ENCODE data around the gene FNDC3B.

DNA sequence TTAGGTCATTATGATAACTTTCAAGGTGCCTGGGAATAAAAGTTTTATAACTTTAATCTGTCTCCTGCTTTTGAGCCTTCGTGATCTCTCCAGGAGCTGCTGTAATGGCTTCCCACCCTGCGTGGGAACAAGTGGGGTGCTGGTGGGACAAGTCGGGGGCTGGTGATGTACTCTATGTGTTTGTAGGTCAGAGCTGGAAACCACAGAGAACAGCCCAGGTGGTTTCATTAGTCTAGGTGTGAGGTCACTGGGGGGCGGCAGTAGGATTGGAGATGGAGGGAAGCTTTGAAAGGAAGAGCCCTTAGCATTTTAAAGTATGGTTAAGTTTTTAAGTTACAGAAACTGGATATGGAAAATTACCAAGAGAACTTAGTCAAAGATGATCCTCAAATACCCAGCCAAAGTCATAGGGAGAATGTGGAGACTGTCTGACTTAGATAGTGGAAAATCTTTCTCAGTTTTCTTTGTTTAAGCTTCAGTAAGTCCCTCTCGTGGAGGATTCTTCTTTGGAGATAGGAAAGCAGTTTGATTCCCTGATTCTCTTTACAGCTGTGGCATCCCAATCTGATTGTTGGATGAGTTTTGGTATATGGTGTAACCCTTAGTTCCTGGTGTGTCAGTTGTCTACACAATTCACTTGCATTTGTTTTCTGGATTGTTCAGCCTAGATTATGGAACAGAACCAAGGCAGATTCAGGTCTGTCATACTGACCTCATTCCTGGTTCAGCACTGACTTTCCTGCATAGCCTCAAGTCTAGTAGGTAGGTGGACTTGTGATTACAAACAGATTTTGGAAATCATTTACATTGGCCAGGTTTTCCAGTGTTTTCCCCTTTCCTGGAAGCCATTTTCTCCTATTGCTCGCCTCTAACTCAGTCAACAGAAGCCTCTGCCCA lies 115.6 kb downstream of the FNDC3B start:
- no peak for TF ChIP-seq POLR2A (IDR thresholded peaks at IDR 0.05)
- TF ChIP-seq, protein P1, sequence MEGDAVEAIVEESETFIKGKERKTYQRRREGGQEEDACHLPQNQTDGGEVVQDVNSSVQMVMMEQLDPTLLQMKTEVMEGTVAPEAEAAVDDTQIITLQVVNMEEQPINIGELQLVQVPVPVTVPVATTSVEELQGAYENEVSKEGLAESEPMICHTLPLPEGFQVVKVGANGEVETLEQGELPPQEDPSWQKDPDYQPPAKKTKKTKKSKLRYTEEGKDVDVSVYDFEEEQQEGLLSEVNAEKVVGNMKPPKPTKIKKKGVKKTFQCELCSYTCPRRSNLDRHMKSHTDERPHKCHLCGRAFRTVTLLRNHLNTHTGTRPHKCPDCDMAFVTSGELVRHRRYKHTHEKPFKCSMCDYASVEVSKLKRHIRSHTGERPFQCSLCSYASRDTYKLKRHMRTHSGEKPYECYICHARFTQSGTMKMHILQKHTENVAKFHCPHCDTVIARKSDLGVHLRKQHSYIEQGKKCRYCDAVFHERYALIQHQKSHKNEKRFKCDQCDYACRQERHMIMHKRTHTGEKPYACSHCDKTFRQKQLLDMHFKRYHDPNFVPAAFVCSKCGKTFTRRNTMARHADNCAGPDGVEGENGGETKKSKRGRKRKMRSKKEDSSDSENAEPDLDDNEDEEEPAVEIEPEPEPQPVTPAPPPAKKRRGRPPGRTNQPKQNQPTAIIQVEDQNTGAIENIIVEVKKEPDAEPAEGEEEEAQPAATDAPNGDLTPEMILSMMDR (IDR thresholded peaks at IDR 0.05): no peak
